Epithelial cell of esophagus (primary cell): ENCODE data around the gene PLSCR1.

Experiments
- DNase-seq: peaks from one replicate; pipeline ENCODE4 v3.0.0; 2010; ENCODE audit warnings: low read depth
- H3K4me3 ChIP-seq: 2 replicates; pipeline ENCODE4 v1.5.1; 2011; ENCODE audit warnings: mild to moderate bottlenecking, low read length, control low read depth
- TF ChIP-seq, protein P1 (sequence below): IDR thresholded peaks from 2 replicates; pipeline ENCODE4 v1.5.1; 2011; ENCODE audit warnings: low read depth, mild to moderate bottlenecking, low read length, control low read depth, inconsistent platforms; ENCODE audit not compliant: insufficient read depth; ENCODE audit errors: missing control alignments

Gene PLSCR1

DNA sequence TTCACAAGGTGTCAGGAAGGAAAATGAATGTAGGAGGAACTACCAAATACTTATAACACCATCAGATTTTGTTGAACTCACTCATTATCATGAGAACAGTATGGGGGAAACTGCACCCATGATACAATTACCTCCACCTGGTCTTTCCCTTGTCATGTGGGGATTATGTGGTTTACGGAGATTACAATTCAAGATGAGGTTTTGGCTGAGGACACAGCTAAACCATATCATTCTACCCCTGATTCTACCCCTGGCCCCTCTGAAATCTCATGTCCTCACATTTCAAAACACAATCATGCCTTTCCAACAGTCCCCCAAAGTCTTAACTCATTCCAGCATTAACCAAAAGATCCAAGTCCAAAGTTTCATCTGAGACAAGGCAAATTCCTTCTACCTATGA, 17.1 kb upstream of the PLSCR1 start:
- H3K4me3 ChIP-seq: no peak overlapping the region
- TF ChIP-seq, protein P1, sequence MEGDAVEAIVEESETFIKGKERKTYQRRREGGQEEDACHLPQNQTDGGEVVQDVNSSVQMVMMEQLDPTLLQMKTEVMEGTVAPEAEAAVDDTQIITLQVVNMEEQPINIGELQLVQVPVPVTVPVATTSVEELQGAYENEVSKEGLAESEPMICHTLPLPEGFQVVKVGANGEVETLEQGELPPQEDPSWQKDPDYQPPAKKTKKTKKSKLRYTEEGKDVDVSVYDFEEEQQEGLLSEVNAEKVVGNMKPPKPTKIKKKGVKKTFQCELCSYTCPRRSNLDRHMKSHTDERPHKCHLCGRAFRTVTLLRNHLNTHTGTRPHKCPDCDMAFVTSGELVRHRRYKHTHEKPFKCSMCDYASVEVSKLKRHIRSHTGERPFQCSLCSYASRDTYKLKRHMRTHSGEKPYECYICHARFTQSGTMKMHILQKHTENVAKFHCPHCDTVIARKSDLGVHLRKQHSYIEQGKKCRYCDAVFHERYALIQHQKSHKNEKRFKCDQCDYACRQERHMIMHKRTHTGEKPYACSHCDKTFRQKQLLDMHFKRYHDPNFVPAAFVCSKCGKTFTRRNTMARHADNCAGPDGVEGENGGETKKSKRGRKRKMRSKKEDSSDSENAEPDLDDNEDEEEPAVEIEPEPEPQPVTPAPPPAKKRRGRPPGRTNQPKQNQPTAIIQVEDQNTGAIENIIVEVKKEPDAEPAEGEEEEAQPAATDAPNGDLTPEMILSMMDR: no peak
- no peak for DNase-seq

DNA sequence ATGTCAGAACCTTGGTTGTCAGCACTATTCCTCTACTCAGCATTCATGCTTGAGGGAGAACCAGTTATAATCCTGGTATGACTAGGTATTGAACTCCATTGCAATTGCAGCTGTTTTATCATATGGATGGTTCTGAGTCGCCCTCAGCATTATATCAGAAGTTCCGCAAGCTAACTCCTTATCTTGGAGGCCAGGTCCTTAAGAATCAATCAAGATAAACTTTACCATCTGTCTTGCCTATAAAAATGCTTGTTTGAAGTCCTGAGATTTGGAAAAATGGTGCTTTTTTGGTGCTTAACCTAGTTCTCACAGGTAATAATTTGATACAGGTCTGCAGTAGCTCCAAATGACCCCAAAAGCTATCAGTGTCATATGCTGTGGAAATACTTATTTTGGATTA, 16.3 kb upstream of the PLSCR1 start:
- DNase-seq: no peak
- no peak overlapping the region for H3K4me3 ChIP-seq
- TF ChIP-seq, protein P1: no peak

DNA sequence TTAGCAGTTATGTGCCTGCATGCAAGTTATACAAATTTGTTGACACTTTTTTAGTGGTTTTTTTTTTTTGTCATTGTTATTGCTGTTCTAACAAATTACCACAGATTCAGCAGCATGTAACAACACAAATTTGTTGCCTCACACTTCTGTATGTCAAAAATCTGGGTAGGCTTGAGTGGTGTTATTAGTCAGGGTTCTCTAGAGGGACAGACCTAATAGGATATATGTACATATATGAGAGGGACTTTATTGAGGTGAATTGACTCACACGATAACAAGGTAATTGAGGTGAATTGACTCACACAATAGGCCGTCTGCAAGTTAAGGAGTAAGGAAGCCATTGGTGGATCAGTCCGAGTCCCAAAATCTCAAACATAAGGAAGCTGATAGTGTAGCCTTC, 15.0 kb upstream of the PLSCR1 start:
- H3K4me3 ChIP-seq: no peak overlapping the region
- DNase-seq: peak; percentile 48
- TF ChIP-seq, protein P1: no peak

DNA sequence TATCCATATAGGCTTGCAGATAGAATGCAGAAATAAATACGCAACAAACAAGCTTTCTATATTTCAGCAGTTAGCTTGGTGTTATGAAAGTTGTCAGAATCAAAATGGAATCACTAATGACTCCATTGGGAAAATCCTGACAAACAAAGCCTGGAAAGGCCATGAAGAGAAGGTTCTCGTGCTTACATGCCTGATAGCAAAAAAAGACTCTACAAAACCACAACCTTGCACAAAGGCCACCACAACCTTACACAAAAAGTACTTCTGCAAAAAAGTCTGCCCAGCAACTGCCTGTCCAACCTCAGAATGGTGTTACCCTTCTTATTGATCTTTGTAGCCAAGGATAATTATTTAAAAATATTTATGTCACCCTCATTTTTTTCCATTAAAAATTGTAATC, 14.4 kb upstream of the PLSCR1 start:
- no peak for DNase-seq
- TF ChIP-seq, protein P1: no peak
- no peak overlapping the region for H3K4me3 ChIP-seq

DNA sequence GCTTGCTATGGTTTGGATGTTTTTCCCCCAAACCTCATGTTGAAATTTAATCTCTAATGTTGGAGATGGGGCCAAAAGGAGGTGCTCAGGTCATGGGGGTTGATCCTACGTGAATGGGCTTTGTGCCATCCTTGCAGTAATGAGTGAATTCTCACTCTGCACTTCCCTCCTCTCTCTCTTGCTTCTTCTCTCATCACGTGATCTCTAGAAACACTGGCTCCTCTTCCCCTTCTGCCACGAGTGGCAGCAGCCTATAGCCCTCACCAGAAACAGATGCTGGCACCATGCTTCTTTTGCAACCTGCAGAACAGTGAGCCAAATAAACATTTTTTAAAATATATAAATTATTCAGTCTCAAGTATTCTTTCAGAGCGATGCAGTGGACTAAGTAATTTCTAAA, 13.3 kb upstream of the PLSCR1 start:
- DNase-seq: no peak
- no peak overlapping the region for H3K4me3 ChIP-seq
- TF ChIP-seq, protein P1: no peak

DNA sequence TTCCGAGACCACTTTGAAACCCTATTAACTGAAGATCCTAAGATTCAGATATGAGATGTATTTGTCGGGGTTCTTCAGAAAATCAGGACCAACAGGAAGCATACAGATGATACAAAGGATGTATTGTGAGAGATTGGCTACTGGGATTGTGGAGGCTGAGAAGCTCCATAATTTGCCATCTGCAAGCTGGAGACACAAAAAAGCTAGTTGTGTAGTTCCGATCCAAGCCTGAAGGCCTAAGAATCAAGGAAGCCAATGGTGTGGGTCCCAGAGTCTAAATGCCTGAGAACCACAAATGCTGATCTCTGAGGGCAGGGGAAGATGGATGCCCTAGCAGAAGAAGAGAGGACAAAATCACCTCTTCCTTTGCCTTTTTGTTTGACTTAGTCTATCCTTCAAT, 10.9 kb upstream of the PLSCR1 start:
- DNase-seq: no peak
- TF ChIP-seq, protein P1: no peak
- no peak overlapping the region for H3K4me3 ChIP-seq

DNA sequence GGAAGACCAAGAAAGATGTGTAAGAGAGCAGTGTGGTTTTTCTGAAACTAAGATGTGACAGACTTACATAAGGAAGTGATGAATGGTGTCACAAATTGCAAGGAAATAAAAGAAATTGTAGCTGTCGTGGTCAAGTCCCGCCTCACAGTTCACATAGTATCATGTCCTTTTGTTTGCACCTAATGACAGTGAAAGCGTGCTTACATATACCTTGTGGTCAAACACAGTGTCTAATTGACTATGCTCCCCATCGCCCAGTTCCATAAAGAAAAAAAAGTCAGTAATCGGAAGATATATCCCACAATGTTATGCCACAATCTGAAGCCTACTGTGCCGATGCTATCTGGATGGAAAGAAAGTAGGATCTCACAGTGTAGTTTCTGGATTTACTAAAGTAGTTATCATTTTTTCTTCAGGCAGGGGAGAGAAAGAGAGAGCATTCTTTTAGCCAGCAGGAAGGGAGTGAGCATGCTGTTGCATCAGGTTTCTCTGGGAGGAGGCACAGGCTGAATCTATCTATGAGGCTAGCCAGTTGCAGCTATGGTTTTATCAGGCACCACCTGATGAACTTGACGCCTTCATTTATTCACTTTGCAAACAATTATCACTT, 9.8 kb upstream of the PLSCR1 start:
- DNase-seq: no peak
- no peak overlapping the region for H3K4me3 ChIP-seq
- TF ChIP-seq, protein P1: no peak
